GM12878 (cell line): ENCODE measurements around the gene RNF115. TPM values are rescaled to one million over a fixed set of nuclear protein-coding genes. Genes with fewer than 3 reads are reported as not detected.
"Not testable (repeated sequence)": the region's sequence is repeated elsewhere in the genome, so short reads cannot be mapped to it uniquely, and the experiment has no call there.

Source experiments
- ATAC-seq: fragments of 200-7000 bp; cut with Tn5 transposase; 3 replicates; pipeline ENCODE4 v1.9.1; 2020; ENCODE audit warnings: mild to moderate bottlenecking, moderate library complexity
- BruUV-seq: library from RNA; stranded (reverse); fragments of 400-500 nt; replicated peaks from 2 replicates; lab custom pipeline; 2021; lab: Mats Ljungman, UMichigan
- CTCF ChIA-PET: fragments of 300-600 bp; sonication (Branson Sonifier 250); formaldehyde crosslinking; extraction: SDS; loops from one replicate; lab custom pipeline; 2021; ENCODE audit warnings: inconsistent platforms; lab: Yijun Ruan, JAX
- POLR2A ChIA-PET: fragments of 350-600 bp; formaldehyde crosslinking; extraction: SDS; loops from one replicate; lab custom pipeline; 2021; ENCODE audit warnings: inconsistent platforms; lab: Charles Lee
- RAD21 ChIA-PET: fragments of 300-600 bp; sonication (Branson Sonifier 250); formaldehyde crosslinking; loops from one replicate; lab custom pipeline; 2023; ENCODE audit warnings: antibody characterized with exemption; ENCODE audit not compliant: unreplicated experiment; lab: Charles Lee
- SMC1A ChIA-PET: fragments of 300-600 bp; sonication (Branson Sonifier 250); formaldehyde crosslinking; loops from one replicate; lab custom pipeline; 2023; ENCODE audit not compliant: unreplicated experiment, uncharacterized antibody; lab: Charles Lee
- DNase-seq: peaks from one replicate; pipeline ENCODE4 v3.0.0-alpha.2; 2011; ENCODE audit warnings: low read depth, low spot score
- FAIRE-seq: peaks from 3 replicates; lab custom pipeline; 2011; peaks lifted over from hg19 to GRCh38; lab: Jason Lieb, UNC
- H2AFZ ChIP-seq: 2 replicates; pipeline ENCODE4 v1.6.0; 2011; ENCODE audit warnings: low read depth, low read length, control low read depth; ENCODE audit not compliant: control insufficient read depth
- H3K27ac ChIP-seq: 2 replicates; pipeline ENCODE4 v1.5.1; 2011; ENCODE audit warnings: control low read depth; ENCODE audit not compliant: control insufficient read depth, insufficient read depth
- H3K27me3 ChIP-seq, 2 experiments: replicated peaks in 1 of 2; 2 replicates each; pipeline versions ENCODE4 v1.6.0 to v1.6.1; 2011; ENCODE audit warnings: low read length in 1 of 2; ENCODE audit not compliant: control insufficient read depth in 2 of 2, insufficient read depth in 2 of 2
- H3K36me3 ChIP-seq, 2 experiments: 2 replicates each; pipeline ENCODE4 v1.5.1; 2011; ENCODE audit warnings: low read length in 1 of 2; ENCODE audit not compliant: control insufficient read depth in 2 of 2, insufficient read depth in 2 of 2
- H3K4me1 ChIP-seq: 2 replicates; pipeline ENCODE4 v1.6.1; 2011; ENCODE audit warnings: mild to moderate bottlenecking, low read length, moderate library complexity, mixed read lengths; ENCODE audit not compliant: control insufficient read depth, insufficient read depth
- H3K4me2 ChIP-seq: 2 replicates; pipeline ENCODE4 v1.6.0; 2011; ENCODE audit warnings: control low read depth; ENCODE audit not compliant: control insufficient read depth, insufficient read depth
- H3K4me3 ChIP-seq: fragments of 200-600 bp; sonication (generic); 2 replicates; pipeline ENCODE4 v1.5.1; 2016
- H3K79me2 ChIP-seq: 2 replicates; pipeline ENCODE4 v1.6.0; 2011; ENCODE audit warnings: low read length; ENCODE audit not compliant: control insufficient read depth, insufficient read depth
- H3K9ac ChIP-seq: 2 replicates; pipeline ENCODE4 v1.8.0; 2011; ENCODE audit warnings: low read length, control low read depth, mixed read lengths; ENCODE audit not compliant: control insufficient read depth, insufficient read depth
- H3K9me3 ChIP-seq: replicated peaks from 3 replicates; pipeline ENCODE4 v1.5.1; 2011; ENCODE audit warnings: mild to moderate bottlenecking, low read length; ENCODE audit not compliant: control insufficient read depth, insufficient read depth
- H4K20me1 ChIP-seq: 2 replicates; pipeline ENCODE4 v1.6.0; 2011; ENCODE audit not compliant: control insufficient read depth, insufficient read depth
- WGBS: methylation state at CpG from one replicate; pipeline ENCODE4 v1.1.6; 2016; ENCODE audit warnings: low lambda C conversion rate; ENCODE audit not compliant: insufficient replicate concordance, insufficient coverage; ENCODE audit errors: missing lambda C conversion rate; 5-methylcytosine and 5-hydroxymethylcytosine counted together
- in situ Hi-C: fragments of 300-500 bp; cut with MboI; formaldehyde crosslinking; loops from 9 replicates; pipeline ENCODE4 v1.14.3; 2018; ENCODE audit warnings: mixed read lengths
- intact Hi-C: fragments of 100-400 bp; cut with micrococcal nuclease; formaldehyde crosslinking; loops from one replicate; pipeline ENCODE4 v1.14.2; 2022; ENCODE audit not compliant: unreplicated experiment
- polyA plus RNA-seq, 11 experiments: library from polyadenylated mRNA; depleted of rRNA in 4 of 11; unstranded in 6 of 11; stranded (reverse) in 5 of 11; fragments of >200 nt; fragmentation: Nextera tagmentation in 4 of 11; fragmentation: Illumina TruSeq in 1 of 11; extraction: Ambion mirVana in 4 of 11; extraction: Trizol in 1 of 11; gene quantifications; 1 replicate in 1 of 11; 2 replicates in 10 of 11; pipeline versions ENCODE4 v1.2.1 to v1.2.3, GENCODE V29; 2011 to 2016; ENCODE audit warnings: inconsistent platforms in 2 of 11, missing spikeins in 2 of 11, low read depth in 1 of 11
- total RNA-seq, 4 experiments: library from RNA; depleted of rRNA in 3 of 4; stranded (reverse); fragments of >200 nt in 3 of 4; fragmentation: Illumina TruSeq in 1 of 4; extraction: Trizol in 1 of 4; gene quantifications; 2 replicates each; pipeline versions ENCODE4 v1.2.1 to v1.2.3, GENCODE V29; 2013 to 2021

The RNF115 gene
- total and polyA plus RNA-seq, 10 of the 15 experiments (the other 5 are each of a cell fraction or from before 2014, with no cell fraction given) = 3.4 to 22.0 (median 12.9) TPM

DNA sequence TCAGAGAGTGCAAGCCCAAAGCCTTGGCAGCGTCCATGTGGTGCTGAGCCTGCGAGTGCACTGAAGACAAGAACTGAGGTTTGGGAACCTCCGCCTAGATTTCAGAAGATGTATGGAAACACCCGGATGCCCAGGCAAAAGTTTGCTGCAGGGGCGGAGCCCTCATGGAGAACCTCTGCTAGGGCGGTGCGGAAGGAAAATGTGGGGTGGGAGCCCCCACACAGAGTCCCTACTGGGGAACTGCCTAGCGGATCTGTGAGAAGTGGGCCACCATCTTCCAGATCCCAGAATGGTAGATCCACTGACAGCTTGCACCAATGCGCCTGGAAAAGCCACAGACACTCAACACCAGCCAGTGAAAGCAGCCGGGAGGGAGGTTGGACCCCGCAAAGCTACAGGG, 62.4 kb downstream of the RNF115 start:
- H3K4me2 ChIP-seq, POLR2A ChIA-PET, intact Hi-C loops, SMC1A ChIA-PET, H3K36me3 ChIP-seq, H3K27me3 ChIP-seq, H2AFZ ChIP-seq, RAD21 ChIA-PET, DNase-seq, H3K9ac ChIP-seq, ATAC-seq, H3K79me2 ChIP-seq, H3K9me3 ChIP-seq, H3K4me3 ChIP-seq, CTCF ChIA-PET, in situ Hi-C loops, H3K27ac ChIP-seq, H4K20me1 ChIP-seq, FAIRE-seq, H3K4me1 ChIP-seq, BruUV-seq: not testable (repeated sequence)
- WGBS = 97% methylated on average over 11 of the region's 11 CpGs

DNA sequence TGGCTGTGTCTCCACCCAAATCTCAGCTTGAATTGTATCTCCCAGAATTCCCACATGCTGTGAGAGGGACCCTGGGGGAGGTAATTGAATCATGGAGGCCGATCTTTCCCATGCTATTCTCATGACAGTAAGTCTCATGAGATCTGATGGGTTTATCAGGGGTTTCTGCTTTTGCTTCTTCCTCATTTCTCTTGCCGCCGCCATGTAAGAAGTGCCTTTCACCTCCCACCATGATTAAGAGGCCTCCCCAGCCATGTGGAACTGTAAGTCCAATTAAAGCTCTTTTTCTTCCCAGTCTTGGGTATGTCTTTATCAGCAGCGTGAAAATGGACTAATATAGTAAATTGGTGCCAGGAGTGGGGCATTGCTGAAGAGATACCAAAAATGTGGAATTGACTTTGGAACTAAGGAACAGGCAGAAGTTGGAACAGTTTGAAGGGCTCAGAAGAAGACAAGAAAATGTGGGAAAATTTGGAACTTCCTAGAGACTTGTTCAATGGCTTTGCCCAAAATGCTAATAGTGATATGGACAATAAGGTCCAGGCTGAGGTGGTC, 63.4 kb downstream of the RNF115 start:
- ATAC-seq, H3K4me2 ChIP-seq, H4K20me1 ChIP-seq, H2AFZ ChIP-seq, intact Hi-C loops, DNase-seq, SMC1A ChIA-PET, H3K36me3 ChIP-seq, RAD21 ChIA-PET, in situ Hi-C loops, H3K27me3 ChIP-seq, H3K79me2 ChIP-seq, BruUV-seq, H3K9me3 ChIP-seq, POLR2A ChIA-PET, H3K4me1 ChIP-seq, H3K4me3 ChIP-seq, H3K9ac ChIP-seq, FAIRE-seq, H3K27ac ChIP-seq: not testable (repeated sequence)
- 100% methylated on average over 4 of the region's 4 CpGs for WGBS
- CTCF ChIA-PET = interaction anchor here (1.1 to 1.7 kb wide), 2 partner anchors 10 to 14 kb away, joined by 3 to 4 read pairs; no protein-coding TSS in a partner anchor
